GM19468 (cell line): ENCODE measurements around the gene KRT20.

ENCODE experiments used
- ATAC-seq: cut with Tn5 transposase; IDR thresholded peaks from one replicate; pipeline ENCODE4 v1.9.1; 2021; ENCODE audit warnings: mild to moderate bottlenecking, moderate library complexity, moderate number of reproducible peaks; ENCODE audit not compliant: unreplicated experiment; ENCODE audit errors: extremely low read depth

KRT20 gene

DNA sequence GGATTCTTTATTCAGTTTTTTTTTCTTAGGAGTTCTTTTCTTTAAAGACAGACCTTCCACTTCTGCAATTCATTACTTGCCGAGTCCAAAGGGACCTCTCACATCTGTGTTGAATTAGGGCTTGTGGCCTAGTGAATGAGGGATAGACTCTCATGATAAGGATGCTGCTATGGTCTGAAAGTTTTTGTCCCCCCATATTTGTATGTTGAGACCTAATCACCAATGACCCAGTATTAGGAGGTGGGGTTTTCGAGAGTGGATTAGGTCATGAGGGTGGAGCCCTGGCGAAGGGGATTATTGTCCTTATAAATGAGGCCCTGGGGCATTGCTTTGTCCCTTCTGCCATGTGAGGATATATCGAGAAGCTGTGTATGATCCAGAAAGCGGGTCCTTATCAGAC is 27.5 kb downstream of the KRT20 start:
- ATAC-seq, result no peak

DNA sequence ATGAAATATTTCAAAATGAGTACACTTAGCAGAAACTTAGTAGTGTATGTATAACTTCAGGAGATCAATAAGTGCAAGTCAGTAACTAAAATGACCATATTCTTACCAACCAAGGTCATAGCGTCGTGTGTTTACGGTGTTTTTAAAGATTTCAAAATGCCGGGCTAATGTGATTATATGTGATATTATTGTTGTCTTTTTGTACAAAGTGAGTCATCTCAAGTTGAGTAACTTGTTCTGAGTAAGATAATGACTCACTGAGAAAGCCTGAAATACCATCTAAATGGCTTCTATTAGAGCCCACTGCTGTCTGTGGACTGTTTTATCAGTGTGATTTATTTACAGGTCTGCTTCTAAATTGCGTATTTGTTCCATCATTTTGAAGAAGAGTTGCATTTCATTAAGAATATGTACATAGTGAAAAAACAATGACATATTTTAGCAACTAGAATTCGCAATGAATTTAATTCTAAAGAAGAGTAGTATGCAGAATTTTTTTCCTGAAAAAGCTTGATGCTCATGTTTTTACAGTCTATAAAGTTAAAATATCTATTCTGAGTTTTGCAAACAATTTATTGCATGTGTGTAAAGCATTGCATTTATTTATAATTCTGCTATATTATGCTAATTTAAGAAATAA is 30.7 kb downstream of the KRT20 start:
- ATAC-seq, result no peak

DNA sequence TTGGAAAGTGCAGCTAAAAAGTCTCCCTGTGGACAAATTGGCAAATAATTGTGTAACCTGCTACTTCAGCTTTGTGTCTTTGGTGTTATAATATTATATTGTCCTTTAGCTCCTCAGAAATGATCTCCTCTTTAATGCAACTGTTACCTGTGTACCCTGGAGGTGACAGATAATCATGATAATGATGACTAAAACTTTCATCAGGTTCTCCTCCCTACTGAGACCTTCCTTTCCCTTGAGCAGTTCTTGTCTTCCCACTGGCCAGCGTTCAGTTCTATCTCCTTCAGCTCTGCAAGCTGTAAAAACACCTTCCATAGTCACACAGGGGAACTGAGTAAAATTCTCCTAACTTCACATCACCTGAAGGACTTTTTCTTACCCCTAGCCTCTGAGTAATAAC is 32.7 kb downstream of the KRT20 start:
- ATAC-seq, result no peak

DNA sequence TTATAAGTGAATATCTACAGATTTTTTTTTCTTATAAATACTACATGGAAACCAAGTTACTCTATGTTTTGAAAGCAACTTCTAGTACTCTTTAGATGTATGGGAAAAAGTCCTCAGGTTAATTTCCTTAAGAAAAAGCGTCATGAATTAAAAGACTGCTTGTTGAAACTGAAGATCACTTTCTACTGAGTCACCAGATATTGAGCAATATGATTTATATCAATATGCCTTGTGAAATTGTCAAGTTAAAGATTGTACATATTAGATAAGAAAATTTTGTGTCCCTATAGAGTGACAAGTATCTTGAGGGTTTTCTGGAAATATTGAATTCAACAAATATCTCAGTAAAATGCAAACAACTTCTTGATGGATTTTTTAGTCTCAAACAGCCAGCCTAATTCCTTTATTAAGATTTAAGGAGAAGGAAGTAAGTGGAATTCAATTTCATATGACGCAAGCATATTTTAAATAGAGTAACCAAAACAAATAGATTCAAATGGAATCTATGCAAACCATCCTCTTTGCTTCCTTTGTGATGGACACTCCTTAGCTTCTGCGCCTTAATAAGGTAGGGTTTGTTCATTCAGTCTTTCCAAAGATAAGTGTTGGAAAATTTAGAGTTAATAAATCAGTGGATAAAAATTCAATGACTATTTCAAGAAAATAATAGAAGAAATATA is 34.6 kb downstream of the KRT20 start:
- no peak for ATAC-seq

DNA sequence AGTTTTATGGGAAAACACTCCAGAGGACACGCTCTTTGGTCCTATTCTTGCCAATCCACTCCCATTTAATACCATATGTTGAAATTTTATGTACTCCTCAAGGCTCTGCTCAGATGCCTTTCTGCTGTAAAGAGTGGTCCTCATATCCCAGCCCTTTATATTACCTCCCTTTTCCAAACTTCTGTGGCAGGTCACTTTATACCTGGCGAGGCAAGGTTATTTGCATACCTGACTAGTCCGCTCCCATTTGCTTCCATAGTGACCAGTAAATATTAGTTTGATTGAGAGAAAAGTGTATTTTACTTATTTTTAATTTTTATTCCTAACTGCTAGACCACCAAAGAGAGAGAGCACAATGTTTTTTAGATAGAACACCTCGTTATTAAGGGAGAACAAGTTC is 35.3 kb downstream of the KRT20 start:
- no peak for ATAC-seq

DNA sequence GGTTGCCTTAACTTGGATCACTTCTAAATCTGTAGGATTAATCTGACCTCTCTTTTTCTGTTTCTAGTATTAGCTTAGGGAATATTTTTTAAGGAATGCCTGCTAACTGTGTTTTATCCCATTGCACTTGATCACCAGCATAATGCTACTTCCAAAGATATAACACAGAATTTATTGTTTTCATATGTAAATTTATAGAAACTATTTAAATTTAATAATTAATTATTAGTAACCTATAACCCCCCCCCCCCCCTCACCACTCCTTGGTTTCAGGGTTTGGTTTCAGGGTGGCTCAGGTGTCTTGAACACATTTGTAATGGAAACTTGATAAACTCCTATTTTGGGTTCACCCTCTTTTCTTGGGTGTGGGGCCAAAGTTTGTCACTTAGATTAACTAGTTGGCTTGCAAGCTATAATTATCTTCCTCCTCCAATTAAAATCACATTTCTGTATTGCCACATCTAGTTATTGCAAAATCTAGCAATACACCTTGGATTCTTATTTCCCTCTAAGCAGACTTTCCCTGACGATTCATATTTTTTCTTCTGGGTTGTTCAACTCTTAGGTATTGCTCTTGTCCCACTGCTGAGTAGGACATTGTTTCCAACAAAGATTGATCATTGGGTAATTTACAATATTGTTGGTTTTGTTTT is 36.3 kb downstream of the KRT20 start:
- no peak for ATAC-seq

DNA sequence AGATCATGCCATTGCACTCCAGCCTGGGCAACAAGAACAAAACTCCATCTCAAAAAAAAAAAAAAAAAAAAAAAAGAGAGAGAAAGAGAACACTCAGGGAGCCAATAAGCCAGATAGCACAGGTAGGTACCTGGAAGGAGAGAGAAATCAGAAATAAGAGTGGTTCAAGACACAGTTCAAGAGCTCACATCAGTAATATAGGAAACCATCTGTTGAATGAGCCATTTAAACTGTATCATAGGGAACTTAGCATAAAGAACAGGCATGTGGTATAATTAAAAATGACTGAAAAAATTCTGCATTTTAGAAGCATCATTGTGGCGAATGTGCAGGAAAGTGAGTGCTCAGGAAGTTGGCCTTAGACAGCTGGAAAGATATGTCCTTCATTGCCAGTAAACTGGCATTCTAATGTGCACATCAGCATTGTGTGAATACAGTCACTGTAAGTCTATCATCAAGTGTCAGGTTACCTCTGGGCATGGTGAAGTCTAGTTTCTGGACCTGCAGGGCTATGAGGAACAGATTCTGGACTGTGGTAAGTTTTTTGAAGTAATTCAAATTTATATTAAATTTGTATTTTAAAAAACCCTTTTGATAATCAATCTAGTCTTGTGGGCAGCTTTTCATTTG is 38.4 kb downstream of the KRT20 start:
- ATAC-seq, result no peak

DNA sequence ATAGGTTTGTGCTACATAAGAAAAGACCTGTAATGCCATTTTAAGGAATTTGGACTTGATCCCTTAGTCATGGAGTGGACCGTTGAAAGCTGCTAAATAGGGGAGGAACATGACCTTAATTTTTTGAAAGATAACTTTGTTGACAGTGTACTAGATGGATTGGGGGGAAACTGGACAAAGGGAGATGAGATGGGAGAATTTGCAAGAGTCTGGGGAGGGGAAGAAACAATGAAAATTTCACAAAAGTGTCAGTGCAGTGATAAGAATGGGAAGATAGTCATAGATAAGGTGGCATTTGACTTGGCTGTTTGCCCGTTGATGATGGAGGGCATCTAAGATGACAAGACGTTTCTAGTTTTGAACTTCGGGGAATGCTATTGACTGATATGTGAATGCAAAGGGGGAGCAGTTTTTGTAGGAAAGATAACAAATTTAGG is 40.4 kb downstream of the KRT20 start:
- no peak for ATAC-seq

DNA sequence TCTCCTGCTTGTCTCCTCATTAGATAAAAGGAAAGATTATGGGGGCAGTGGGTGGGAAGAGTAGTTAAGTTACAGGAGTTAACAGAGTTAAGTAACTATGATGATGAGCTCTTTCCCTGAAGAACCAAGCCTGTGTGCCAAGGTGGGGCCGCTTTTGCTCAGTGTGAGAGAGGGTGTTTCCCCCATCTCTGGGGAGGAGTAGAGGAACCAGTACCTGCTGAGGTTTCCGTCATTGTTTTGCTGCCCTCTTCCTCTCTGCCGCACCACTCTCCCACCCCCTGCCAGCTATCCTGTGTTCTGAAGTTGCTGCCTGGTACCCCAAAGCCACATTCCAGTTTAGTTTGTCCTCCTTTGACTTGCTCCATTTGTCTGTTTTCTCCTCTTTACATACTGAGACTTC is 41.8 kb downstream of the KRT20 start:
- ATAC-seq, result no peak

DNA sequence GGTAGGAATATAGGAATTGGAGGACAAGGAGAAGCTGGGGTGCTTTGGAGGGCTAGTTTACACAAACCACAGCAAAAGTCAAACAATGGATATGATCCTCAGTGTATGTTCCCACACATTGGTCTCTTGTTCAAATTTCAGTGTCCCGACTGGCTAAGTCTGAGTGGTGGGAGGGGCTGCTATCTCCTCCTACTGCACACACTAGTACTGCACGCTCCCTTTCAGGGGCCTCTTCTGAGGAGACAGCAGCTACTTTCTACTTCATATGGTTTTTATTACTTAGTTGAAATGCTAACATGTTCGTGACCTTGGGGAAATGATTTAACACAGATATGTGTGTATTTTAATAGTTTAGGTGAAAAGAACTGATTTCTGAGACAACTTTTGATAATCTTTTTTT is 43.8 kb downstream of the KRT20 start:
- ATAC-seq, result no peak

DNA sequence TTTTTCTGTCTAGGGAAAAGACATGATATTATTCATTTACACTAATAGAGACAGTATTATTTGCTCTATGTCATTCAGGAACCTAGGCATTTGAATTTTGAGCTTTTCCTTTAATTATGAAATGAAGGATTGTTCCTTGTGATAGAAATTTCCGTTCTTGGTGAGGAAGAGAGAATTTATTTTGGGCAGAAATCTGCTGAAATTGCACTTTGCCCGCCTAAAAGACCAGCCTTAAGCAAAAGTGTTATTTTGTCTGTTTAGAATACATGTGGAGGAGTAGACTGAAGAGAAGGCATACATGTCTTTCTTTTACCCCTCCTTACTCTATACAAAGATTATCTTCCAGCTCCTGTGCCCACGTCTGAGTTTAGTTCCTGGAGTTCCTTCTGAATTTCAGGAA is 45.8 kb downstream of the KRT20 start:
- no peak for ATAC-seq

DNA sequence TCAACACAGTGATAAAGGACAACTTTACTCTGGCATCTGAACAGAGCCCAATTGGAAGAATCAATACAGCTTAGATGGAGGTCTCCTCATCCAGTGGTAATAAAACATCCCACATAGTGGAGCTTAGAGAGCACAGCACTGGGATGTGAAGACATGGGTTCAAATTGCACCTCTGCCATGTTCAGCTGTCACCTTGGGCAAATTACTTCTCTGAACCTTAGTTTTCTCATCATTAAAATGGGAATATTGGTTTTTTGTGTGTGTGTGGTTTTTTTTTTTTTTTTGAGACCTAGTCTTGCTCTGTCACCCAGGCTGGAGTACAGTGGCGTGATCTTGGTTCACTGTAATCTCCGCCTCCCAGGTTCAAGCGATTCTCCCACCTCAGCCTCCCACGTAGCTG is 49.0 kb downstream of the KRT20 start:
- ATAC-seq, result no peak

DNA sequence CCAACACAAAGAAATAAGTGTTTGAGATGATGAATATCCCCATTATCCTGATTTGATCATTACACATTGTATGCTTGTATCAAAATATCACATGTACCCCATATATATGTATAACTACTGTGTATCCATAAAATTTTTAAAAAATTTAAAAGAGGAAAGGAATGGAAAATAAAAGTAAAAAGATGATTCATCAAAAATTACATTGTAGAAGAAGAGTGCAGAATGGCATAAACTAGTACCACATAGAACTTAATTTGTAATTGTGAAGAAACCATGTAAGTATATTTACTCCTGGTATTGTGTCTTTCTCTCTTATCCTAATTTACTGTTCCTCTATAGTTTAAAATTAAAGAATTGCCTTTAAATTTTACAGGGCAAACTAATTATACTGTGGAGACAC is 51.2 kb downstream of the KRT20 start:
- ATAC-seq, result no peak

DNA sequence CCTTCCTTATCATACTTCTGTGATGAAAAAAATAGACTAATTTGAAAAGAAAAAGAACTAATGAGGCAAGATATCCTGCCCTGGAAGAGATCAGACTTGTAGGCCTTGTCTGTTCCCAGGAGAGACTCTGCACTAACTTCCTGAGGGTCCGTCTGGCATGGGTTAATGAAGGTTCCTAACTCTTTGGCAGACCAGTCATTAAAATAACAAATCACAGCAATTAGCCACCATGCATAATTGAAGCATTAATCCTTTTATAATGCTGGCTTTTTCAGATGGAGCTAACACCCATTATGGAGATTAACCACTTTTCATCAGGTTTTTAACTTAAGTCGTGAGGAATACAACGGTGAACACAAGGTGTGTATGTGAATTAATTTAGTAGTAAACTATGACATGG is 52.2 kb downstream of the KRT20 start:
- no peak for ATAC-seq

DNA sequence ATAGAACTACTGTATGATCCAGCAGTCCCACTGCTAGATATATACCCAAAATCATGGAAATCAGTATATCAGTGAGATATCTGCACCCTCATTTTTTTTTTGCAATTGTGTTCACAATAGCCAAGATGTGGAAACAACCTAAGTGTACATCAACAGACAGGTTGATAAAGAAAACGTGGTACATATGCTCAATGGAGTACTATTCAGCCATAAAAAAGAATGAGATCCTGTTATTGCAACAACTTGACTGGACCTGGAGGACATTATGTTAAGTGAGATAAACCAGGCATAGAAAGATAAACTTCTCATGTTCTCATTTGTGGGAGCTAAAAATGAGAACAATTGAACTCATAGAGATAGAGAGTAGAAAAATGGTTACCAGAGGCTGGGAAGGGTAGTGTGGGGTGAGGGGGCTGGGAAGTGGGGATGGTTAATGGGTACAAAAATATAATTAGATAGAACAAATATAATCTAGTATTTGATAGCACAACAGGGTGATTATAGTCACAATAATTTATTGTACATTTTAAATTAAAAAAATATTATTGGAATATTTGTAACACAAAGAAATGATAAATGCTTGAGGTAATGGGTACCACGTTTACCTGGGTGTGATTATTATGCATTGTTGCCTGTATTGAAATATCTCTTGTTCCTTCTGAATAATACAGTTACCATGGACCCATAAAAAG is 54.8 kb downstream of the KRT20 start:
- ATAC-seq, result no peak

DNA sequence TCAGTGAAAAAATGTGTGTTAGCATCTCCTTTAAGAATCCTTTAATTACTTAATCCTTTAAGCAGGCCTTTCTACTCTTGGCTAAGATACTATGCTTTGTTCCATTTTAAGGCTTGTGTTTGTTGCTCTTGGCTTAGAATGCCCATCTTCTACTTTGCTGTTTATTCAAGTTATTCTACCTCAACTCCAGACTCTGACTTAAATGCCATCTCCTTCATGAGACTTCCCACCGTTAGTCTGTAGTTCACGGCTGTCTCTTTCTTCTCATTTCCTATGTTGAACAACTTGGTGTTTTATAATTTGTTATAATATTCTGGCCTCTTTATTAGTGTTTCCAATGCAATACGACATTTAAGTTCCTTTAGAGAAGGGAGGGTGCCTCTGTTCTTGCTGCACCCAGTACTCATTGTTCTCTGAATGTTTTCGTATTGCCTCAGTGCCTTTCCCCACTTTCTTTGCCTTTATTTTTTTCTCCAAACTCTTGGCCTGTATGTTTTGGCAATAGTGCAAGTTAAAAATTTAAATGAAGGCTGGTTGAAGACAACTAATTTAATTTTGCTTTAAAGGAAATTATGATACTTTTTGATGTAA is 56.5 kb downstream of the KRT20 start:
- ATAC-seq, result no peak

DNA sequence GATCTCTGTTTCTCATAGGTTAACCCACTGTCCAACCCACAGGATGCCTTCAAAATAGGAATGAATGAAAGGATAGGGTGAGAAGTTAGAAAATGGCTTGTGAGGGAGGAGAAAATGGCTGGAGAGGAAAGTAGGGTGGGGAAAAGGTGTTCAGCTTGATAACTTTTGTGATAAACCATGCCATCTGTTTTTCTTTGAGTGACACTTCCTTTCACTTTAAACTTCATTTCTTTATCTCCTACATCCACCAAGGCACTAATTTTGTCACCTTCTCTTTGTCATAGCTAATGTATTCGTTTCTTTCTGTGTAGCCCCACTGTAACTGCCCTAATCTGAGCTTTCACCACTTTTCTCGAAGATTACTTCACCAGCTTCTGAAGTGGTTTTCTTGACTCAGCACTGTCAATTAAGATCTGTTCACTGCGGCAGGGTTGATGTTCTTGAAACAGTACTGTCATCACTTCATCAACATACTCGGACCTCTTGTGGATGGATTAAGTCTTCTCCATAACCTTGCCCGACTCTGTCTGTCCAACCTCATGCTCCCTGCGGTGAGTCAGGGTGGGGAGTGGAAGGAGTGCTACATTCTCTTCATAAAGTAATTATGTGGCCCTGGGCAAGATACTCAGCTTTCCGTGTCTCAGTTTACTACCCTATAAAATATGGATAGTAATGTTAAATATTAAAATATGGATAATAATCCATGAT is 57.1 kb downstream of the KRT20 start:
- no peak for ATAC-seq
